ENCODE results near the gene ENTR1.

ENTR1 gene

GRCh38 chr9:136410500-136411287 is at the start of gene ENTR1, which contains the start of gene PMPCA:
TSS of gene ENTR1 (minus strand) at chr9:136410614. CDS start at chr9:136410397, 217 bp downstream.
TSS of gene PMPCA (plus strand) at chr9:136410658. CDS start at chr9:136410669, 11 bp downstream.
- peak; percentile 92 to 95 for DNase-seq

- no peak for DNase-seq
These were observed 49.0 kb upstream of the ENTR1 start for GRCh38 chr9:136459425-136459824.

GRCh38 chr9:136457326-136457725 is 46.9 kb upstream of the ENTR1 start:
- no peak for DNase-seq

- DNase-seq: no peak
These were observed 45.8 kb upstream of the ENTR1 start for GRCh38 chr9:136456258-136456657.

- DNase-seq: no peak
These were observed 44.9 kb upstream of the ENTR1 start for GRCh38 chr9:136455043-136456002.

GRCh38 chr9:136454026-136454796 is 43.8 kb upstream of the ENTR1 start:
- DNase-seq: no peak

- DNase-seq: no peak
These were observed 42.9 kb upstream of the ENTR1 start for GRCh38 chr9:136453326-136453725.

- no peak for DNase-seq
These were observed 40.9 kb upstream of the ENTR1 start for GRCh38 chr9:136451221-136451877.

- no peak for DNase-seq
These were observed 38.2 kb upstream of the ENTR1 start for GRCh38 chr9:136448655-136449054.

- no peak for DNase-seq
These were observed 36.9 kb upstream of the ENTR1 start for GRCh38 chr9:136447173-136447778.

GRCh38 chr9:136445799-136446198 is 35.4 kb upstream of the ENTR1 start:
- DNase-seq: no peak

- no peak for DNase-seq
These were observed 33.7 kb upstream of the ENTR1 start for GRCh38 chr9:136444102-136444501.

- DNase-seq: no peak
These were observed 33.3 kb upstream of the ENTR1 start for GRCh38 chr9:136443687-136444086.

GRCh38 chr9:136443087-136443486 is 32.7 kb upstream of the ENTR1 start:
- no peak for DNase-seq

- no peak for DNase-seq
These were observed 31.9 kb upstream of the ENTR1 start for GRCh38 chr9:136442265-136442664.

GRCh38 chr9:136441681-136442245 is 31.3 kb upstream of the ENTR1 start:
- DNase-seq: no peak

GRCh38 chr9:136441191-136441680 is 30.8 kb upstream of the ENTR1 start:
- DNase-seq: no peak

GRCh38 chr9:136439481-136440408 is 29.3 kb upstream of the ENTR1 start, which contains the start of gene INPP5E:
TSS of gene INPP5E (minus strand) at chr9:136439845. CDS start at chr9:136439419, 426 bp downstream.
- DNase-seq: peak; percentile 76 to 86

- DNase-seq: peak; percentile 28 to 59
These were observed 28.4 kb upstream of the ENTR1 start for GRCh38 chr9:136438548-136439480.

Measured in CD4-positive, alpha-beta T cell treated with Interleukin-4 for 1 hour (primary cell).